GM19099 (cell line): ENCODE data around the gene SLC22A12.

ENCODE experiments used
- POLR2A ChIP-seq: IDR thresholded peaks from 3 replicates; pipeline ENCODE4 v1.6.1; 2011; ENCODE audit warnings: low read depth; ENCODE audit not compliant: insufficient read length; ENCODE audit errors: extremely low read depth

The SLC22A12 gene

DNA sequence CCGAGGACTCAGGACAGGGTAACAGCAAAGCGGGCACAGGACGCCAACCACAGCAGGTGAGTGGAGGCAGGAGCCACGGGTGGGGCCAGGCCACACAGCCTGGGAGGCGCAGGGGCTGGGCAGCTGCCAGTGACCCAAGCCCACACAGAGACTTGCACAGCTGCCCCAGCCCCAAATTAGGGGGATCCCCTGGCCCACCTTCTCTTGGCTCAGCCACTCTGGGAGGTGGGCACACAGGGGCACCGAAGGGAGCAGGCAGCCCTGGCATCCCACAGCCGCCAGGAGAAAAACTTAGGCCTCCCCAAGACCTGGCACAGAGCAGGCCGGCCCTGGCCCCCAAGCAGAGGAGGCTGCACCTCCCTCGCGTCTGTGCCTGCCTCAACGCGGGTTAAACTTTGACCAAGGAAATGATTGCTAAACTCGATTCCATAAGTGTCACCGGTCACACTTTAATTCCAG, at the start of gene SLC22A12:
Gene SLC22A12 (plus strand): TSS at position 458 of the 459 bp plus-strand sequence. CDS start 337 bp downstream, outside the sequence.
- TF ChIP-seq POLR2A: no peak

DNA sequence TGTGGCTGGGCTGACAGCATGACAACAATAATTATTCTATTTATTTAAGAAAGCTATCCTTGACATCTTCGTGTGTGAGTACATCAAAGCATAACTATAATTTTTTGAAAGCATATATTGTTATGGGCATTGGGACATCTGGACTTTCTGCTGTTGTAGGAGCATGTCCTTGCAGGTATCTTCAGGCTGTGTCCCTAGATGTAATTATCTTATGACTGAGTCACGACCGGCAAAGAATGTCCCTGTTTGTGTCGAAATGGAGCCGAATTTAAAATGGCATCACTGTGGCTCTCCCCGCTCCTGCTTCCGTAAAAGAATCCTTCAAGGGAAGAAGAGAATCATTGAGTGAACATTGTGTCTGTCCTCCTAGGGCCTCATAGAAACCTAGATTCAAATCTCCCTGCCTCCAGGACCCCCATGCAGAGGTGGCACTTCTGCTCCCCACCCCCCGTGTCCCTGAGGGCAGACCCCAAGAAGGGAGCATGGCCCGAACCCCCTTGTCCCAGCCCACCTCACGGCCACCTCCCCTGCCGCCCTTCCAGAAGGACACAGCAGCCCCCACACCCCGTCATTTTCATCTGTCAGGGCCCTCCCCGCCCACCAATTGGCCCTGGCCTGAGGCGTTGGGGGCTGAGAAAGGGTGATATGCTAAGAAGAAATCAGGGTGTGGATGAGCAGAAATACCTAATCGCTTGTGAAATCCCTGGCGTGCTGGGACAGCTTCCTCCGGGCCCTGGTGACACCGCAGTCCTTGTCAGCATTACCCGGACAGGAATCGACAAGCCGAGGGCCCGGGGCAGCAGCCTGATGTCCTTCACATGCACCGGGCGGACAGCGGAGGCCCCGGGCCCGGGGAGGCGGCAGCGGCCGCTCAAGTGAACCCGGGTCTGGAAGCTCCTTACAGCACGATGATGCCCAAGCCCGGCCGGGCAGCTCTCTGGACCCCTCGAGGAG, 48.6 kb upstream of the SLC22A12 start:
- TF ChIP-seq POLR2A: no peak

DNA sequence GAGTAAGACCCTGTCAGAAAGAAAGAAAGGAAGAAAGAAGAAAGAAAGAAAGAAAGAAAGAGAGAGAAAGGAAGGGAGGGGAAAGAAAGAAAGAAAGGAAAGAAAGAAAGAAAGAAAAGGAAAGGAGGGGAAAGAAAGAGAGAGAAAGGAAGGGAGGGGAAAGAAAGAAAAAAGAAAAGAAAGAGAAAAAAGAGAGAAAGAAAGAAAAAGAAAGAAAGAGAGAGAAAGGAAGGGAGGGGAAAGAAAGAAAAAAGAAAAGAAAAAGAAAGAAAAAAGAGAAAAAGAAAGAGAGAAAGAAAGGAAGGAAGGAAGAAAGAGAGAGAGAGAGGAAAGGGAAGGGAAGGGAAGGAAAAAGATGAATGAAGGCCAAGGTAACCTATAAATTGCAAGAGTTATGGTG, 47.2 kb upstream of the SLC22A12 start:
- no peak for TF ChIP-seq POLR2A

GRCh38 chr11:64544616-64545296, 46.3 kb upstream of the SLC22A12 start:
- no peak for TF ChIP-seq POLR2A

DNA sequence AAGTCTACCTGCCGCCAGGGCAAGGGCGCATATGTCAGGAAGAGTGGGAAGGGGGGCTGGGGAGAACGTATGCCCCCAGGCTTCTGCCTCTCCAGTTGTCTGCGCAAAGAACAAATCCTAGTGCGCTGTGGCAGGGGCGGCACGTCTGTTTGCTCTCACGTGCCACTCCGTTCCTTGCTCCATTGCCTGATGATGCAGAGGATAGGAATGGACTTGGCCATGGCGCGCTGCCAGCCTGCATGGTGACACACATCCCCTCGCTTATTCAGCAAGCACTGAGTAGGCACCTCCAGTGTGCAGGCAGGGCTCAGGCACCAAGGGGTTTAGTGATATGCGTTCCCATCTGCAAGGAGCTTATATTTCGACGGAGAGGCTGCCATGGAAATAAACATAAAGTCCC, 45.4 kb upstream of the SLC22A12 start:
- TF ChIP-seq POLR2A: no peak

GRCh38 chr11:64546176-64546575, 44.8 kb upstream of the SLC22A12 start:
- TF ChIP-seq POLR2A: no peak

GRCh38 chr11:64546600-64546999, 44.4 kb upstream of the SLC22A12 start:
- TF ChIP-seq POLR2A: no peak

DNA sequence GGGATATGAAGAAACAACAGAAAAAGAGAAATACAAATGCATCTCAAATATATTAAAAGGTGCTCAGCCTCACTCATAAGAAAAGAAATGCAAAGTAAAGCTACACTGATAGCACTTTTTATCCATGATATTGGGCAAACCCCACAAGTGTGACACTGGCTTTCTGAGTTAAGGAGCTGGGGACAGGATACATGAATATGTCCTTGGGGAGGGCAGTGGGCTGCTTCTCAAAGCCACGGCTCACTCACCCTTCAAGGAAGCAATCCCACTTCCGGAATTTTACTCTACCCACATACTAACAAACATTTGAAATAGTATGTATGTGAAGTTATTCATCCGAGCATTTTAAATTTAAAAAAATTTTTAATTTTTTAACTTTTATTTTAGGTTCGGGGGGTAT, 41.1 kb upstream of the SLC22A12 start:
- no peak for TF ChIP-seq POLR2A

DNA sequence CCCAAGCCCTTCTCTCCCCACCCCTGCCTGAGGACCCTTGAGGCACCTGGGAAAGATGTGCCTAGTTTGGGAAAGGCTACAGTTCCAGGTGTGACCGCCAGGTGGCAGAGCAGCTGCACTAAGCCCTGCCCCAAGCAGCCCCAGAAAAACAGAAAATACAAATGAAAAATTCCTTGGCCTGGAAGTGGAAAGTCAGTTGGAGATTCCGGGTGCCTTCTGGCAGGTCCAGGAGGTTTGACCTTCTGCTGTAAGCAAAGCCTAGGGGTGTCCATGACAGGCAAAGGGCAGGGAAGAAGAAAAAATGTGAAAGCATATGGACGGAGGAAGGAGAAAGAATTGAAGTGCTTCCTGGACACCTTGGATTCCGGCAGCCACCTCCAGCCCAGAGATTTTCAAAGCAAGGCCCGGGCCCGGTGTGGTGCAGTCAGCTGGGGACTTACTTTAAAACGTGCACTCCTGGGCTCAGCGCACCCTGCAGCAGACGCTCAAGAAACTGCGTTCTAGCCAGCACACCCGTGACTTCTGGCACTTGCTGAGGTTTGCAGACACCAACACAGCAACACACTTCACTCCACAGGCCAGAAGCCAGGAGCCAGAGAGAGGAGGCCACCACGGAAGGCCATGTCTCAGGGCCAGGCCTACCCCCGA, 37.3 kb upstream of the SLC22A12 start:
- no peak for TF ChIP-seq POLR2A

GRCh38 chr11:64556044-64556720, 34.8 kb upstream of the SLC22A12 start:
- no peak for TF ChIP-seq POLR2A

- no peak for TF ChIP-seq POLR2A
These were observed 34.2 kb upstream of the SLC22A12 start for GRCh38 chr11:64556721-64557250.

GRCh38 chr11:64558065-64558745, 32.8 kb upstream of the SLC22A12 start:
- TF ChIP-seq POLR2A: no peak

GRCh38 chr11:64558869-64559268, 32.2 kb upstream of the SLC22A12 start:
- no peak for TF ChIP-seq POLR2A
